GM12872 (cell line): ENCODE measurements around the gene FGFR1OP2.

Experiments
- TF ChIP-seq, protein P1 (sequence below): IDR thresholded peaks from 3 replicates; pipeline ENCODE4 v1.5.1; 2011; ENCODE audit warnings: low read depth, mild to moderate bottlenecking, low read length, moderate library complexity; ENCODE audit not compliant: insufficient read depth

FGFR1OP2 gene

DNA sequence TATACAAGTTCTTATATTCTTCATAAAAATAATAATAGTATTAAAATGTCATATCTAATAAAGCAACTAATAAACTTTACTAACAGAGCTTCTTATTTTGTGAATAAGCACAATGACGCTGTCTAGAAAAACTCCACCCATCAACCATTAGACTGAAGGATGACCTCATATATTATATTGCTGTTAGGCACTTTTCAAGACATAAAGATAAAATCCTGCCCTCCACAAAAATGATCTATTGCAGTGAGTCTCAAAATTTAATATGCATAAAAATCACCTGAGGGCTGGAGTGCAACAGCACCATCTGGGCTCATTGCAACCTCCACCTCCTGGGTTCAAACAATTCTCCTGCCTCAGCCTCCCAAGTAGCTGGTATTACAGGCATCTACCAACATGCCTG is 55.8 kb downstream of the FGFR1OP2 start:
- TF ChIP-seq, protein P1, sequence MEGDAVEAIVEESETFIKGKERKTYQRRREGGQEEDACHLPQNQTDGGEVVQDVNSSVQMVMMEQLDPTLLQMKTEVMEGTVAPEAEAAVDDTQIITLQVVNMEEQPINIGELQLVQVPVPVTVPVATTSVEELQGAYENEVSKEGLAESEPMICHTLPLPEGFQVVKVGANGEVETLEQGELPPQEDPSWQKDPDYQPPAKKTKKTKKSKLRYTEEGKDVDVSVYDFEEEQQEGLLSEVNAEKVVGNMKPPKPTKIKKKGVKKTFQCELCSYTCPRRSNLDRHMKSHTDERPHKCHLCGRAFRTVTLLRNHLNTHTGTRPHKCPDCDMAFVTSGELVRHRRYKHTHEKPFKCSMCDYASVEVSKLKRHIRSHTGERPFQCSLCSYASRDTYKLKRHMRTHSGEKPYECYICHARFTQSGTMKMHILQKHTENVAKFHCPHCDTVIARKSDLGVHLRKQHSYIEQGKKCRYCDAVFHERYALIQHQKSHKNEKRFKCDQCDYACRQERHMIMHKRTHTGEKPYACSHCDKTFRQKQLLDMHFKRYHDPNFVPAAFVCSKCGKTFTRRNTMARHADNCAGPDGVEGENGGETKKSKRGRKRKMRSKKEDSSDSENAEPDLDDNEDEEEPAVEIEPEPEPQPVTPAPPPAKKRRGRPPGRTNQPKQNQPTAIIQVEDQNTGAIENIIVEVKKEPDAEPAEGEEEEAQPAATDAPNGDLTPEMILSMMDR, result no peak

DNA sequence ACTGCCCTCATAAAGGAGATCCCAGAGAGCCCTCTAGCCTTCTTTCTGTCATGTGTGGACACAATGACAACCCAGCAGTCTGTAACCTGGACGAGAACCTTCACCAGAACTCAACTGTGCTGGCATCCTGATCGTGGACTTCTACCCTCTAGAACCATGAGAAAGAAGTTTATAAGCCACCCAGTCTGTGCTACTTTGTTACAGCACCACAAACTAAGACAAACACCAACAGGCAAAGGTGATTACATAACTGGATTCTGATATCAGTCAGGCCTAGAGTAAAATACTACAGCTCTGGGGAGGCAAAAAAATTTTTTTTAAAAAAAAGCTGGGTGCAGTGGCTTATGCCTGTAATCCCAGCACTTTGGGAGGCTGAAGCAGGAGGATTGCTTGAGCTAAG is 57.4 kb downstream of the FGFR1OP2 start:
- TF ChIP-seq, protein P1, result no peak

DNA sequence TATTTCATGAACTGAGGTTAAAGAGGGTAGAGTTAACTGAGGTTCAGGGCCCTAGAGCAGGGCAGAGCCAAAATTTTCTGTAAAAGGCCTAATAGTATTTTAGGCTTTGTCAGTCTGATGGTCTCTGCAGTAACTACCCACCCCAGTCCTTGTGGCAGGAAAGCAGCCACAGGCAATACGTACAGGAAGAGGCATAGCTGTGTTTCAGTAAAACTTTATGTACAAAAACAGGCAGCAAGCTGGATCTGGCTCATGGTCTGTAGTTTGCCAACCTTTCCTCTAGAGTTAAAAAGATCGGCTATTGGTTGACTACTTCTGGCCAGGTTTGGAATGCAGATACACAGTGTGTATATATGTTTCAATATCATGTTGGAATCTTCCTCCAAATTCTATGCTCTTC is 58.7 kb downstream of the FGFR1OP2 start:
- TF ChIP-seq, protein P1, result no peak

DNA sequence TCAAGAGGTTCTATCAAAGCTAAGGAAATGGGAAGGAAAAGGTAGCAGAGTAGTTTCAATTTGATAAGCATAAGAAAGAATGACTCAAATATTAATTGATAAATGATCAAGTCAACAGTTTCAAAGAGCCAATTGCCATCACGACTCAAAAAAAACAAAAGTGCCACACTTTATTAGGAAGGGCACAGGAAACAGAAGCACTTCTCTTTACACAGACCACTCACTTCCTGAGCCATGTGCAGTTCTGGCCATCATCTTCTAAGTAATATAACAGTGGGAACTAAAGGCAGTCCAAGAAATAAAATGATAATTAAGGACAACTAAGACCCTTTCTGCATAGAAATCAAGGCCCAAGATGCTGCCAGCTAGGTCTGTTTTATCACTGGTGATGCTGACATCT is 62.7 kb downstream of the FGFR1OP2 start:
- TF ChIP-seq, protein P1, result no peak

DNA sequence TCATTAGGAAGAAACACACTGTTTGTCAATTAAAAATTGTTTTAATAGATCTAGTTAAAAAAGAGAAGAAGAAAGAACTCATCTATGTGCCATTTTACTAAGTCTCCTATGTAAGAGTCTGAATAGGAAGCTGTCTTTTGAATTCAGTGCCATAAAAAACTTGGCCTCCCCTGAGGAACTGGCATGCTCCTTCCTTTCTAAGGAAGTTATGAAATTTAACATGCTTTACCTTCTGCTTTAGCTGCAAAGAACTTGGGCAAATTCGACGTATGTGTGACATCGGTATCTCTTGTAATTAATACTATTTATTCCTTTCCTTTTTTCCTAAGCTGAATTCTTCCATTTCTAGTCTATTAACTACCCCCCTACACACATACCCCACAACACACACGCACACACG is 63.4 kb downstream of the FGFR1OP2 start:
- TF ChIP-seq, protein P1, result no peak

DNA sequence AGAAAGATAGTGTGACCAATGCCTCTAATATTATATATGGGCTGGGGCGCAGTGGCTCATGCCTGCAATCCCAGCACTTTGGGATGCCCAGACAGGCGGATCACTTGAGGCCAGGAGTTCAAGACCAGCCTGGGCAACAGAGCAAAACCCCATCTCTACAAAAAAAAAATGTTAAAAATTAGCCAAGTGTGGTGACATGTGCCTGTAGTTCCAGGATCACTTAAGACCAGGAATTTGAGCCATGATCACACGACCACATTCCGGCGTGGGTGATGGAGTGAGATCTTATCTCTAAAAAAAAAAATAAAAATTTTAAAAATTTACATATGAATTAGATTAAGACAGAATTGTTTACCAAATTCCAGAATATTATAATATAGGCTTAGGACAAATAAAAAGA is 63.9 kb downstream of the FGFR1OP2 start:
- TF ChIP-seq, protein P1, result no peak

DNA sequence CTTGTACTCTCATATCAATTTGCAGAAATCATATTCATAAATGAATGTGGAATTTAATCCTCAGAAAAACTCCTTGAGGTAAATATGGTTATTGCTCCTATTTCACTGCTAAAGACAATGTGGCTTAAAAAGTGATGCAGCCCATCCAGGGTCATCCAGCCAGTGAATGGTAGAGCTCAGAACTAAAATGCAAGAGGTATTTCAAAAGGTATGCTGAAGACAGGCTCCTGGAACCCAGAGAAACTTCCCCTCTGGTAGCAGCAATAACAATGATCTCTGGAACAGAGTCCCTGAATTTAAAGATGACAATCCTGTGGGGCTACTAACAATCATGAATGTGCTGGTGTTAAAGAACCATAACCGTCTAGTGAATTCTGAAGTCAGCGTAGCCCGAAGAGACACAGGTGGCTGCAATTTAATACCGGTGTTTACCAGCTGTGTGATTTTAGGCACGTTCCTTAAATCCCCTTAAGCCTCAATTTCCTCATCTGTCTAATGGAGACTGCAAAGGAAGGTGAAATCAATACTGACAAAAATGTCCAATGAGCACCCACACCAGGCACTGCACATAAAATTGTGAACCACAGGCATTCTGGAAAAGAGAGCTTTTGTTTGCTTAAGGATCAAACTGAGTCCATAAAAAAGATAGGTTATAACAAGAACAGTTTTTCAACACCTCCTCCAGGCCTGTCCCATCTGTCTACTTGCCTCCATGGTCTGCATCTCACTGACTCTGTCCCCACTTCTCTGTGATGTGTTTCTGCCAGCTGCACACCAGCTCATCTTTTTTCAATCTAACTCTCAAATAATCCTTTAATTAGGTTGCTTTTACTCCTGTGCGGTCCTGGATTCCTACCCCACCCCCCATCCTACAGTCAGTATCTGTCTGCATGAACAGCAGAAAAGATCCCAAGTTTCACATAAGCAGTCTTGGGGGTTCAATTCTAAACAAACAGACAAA is 65.4 kb downstream of the FGFR1OP2 start:
- TF ChIP-seq, protein P1, result no peak
